ENCODE data around the gene LEPR.
"Not testable (repeated sequence)": the region's sequence is repeated elsewhere in the genome, so short reads cannot be mapped to it uniquely, and the experiment has no call there.

Gene LEPR

DNA sequence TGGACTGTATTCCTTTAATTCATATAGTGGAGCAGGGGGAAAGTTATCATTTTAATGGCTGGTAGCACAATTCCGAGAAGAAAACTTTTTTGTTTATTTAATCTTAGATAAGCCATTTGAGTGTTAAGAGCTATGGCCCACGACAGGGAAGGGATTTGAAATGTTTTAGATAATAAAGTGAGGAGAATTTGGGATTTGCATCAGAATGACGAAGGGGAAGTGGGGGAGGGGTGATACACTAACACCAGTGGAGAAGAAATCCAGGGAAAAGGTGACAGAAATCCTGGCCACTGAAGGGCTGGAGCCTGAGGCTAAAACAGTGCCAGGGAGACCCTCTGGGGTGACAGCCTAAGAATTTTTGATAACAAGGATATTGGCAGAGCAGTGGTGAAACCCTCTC lies 21.0 kb downstream of the LEPR start:
- DNase-seq (ENCODE audit: extremely low read depth, insufficient read length) = no peak
- no peak for TF ChIP-seq CTCF (IDR thresholded peaks at IDR 0.05; ENCODE audit: insufficient read depth, low read length, poor library complexity, severe bottlenecking)

DNA sequence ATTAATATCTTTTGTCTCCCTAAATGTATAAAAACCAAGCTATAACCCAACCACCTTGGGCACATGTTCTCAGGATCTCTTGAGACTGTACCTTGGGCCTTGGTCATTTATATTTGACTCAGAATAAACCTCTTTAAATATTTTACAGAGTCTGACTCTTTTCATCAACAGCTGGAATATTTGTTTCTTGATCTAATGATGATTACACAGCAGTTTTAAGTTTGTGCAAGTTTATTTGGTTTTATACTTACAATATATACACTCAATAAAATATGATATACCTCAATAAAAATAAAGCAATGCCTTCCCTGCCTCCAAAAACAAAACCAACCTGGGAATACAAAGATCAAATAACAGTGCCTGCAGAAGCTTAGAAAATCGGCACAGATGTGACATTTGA lies 22.0 kb downstream of the LEPR start:
- H3K36me3 ChIP-seq (ENCODE audit: control insufficient read depth, insufficient read depth, low read length) = no peaks in the 10 kb centered on the region
- H3K27me3 ChIP-seq (replicated peaks; ENCODE audit: control insufficient read depth, insufficient read depth, low read length) = no peaks in the 10 kb centered on the region
- H3K4me3 ChIP-seq (replicated peaks; ENCODE audit: low read depth, low read length) = no peak overlapping the region
- TF ChIP-seq CTCF (IDR thresholded peaks at IDR 0.05; ENCODE audit: insufficient read depth, low read length, poor library complexity, severe bottlenecking) = no peak
- no peak for DNase-seq (ENCODE audit: extremely low read depth, insufficient read length)

More for the DNA sequence above, 21.0 kb downstream of the LEPR start:
- Histone ChIP-seq H3K4me3 (replicated peaks; ENCODE audit: low read depth, low read length) (no peak overlapping the region), H3K36me3 (ENCODE audit: control insufficient read depth, insufficient read depth, low read length) (no peaks in the 10 kb centered on the region), H3K27me3 (replicated peaks; ENCODE audit: control insufficient read depth, insufficient read depth, low read length) (no peaks in the 10 kb centered on the region)

DNA sequence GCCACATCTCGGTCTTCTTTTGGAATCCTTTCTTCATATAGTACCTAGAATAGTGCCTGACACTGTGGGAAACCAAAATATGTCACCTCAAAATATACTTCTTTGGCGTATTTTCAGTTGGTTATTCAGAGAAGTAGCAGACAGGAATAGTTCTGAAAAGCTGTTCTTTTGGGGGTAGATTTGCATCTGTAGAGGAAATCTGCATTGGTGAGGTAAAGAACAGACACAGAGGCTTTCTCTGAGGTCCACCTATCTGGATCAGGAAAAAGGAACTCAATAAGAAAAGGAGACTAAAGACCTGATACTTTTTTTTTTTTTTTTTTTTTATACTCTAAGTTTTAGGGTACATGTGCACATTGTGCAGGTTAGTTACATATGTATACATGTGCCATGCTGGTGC lies 23.2 kb downstream of the LEPR start:
- Histone ChIP-seq H3K36me3 (ENCODE audit: control insufficient read depth, insufficient read depth, low read length) (no peaks in the 10 kb centered on the region), H3K27me3 (replicated peaks; ENCODE audit: control insufficient read depth, insufficient read depth, low read length) (no peaks in the 10 kb centered on the region), H3K4me3 (replicated peaks; ENCODE audit: low read depth, low read length) (no peak overlapping the region)
- no peak for DNase-seq (ENCODE audit: extremely low read depth, insufficient read length)
- no peak for TF ChIP-seq CTCF (IDR thresholded peaks at IDR 0.05; ENCODE audit: insufficient read depth, low read length, poor library complexity, severe bottlenecking)

DNA sequence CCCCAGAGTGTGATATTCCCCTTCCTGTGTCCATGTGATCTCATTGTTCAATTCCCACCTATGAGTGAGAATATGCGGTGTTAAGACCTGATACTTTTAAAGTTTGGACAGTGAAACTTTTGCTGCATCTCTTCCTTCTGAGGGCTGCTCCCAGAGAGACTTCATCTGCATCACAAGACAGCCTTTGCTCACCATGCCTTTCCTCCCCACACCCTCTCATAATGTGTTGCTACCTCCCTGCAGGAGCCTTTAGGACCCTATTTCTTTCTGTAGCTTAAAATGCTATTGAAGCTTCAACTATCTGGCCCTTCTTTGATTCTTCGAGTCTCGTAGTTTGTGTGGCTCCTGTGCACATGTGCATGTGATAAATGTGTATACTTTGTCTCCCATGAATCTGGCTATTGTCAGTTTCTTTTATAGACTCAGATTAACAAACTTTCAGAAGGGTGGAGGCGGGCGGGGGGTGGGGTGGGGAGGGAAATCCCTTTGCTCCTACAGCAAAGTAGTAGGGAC lies 23.7 kb downstream of the LEPR start:
- Histone ChIP-seq H3K36me3 (ENCODE audit: control insufficient read depth, insufficient read depth, low read length) (no peaks in the 10 kb centered on the region), H3K27me3 (replicated peaks; ENCODE audit: control insufficient read depth, insufficient read depth, low read length) (no peaks in the 10 kb centered on the region), H3K4me3 (replicated peaks; ENCODE audit: low read depth, low read length) (no peak overlapping the region)
- no peak for TF ChIP-seq CTCF (IDR thresholded peaks at IDR 0.05; ENCODE audit: insufficient read depth, low read length, poor library complexity, severe bottlenecking)
- DNase-seq (ENCODE audit: extremely low read depth, insufficient read length) = no peak

GRCh38 chr1:65445837-65446236 lies 25.4 kb downstream of the LEPR start:
- TF ChIP-seq CTCF (IDR thresholded peaks at IDR 0.05; ENCODE audit: insufficient read depth, low read length, poor library complexity, severe bottlenecking) = no peak
- DNase-seq (ENCODE audit: extremely low read depth, insufficient read length) = no peak
- H3K36me3 ChIP-seq (ENCODE audit: control insufficient read depth, insufficient read depth, low read length) = no peaks in the 10 kb centered on the region
- no peaks in the 10 kb centered on the region for H3K27me3 ChIP-seq (replicated peaks; ENCODE audit: control insufficient read depth, insufficient read depth, low read length)
- H3K4me3 ChIP-seq (replicated peaks; ENCODE audit: low read depth, low read length) = no peak overlapping the region

- DNase-seq (ENCODE audit: extremely low read depth, insufficient read length) = no peak
- no peaks in the 10 kb centered on the region for H3K36me3 ChIP-seq (ENCODE audit: control insufficient read depth, insufficient read depth, low read length)
- TF ChIP-seq CTCF (IDR thresholded peaks at IDR 0.05; ENCODE audit: insufficient read depth, low read length, poor library complexity, severe bottlenecking) = no peak
- no peaks in the 10 kb centered on the region for H3K27me3 ChIP-seq (replicated peaks; ENCODE audit: control insufficient read depth, insufficient read depth, low read length)
- no peak overlapping the region for H3K4me3 ChIP-seq (replicated peaks; ENCODE audit: low read depth, low read length)
Observed at GRCh38 chr1:65449214-65449823, 28.9 kb downstream of the LEPR start.

GRCh38 chr1:65455678-65456077 lies 35.2 kb downstream of the LEPR start:
- not testable (repeated sequence) for H3K4me3 ChIP-seq (replicated peaks; ENCODE audit: low read depth, low read length); H3K36me3 ChIP-seq (ENCODE audit: control insufficient read depth, insufficient read depth, low read length); H3K27me3 ChIP-seq (replicated peaks; ENCODE audit: control insufficient read depth, insufficient read depth, low read length); DNase-seq (ENCODE audit: extremely low read depth, insufficient read length)
